B cell (primary cell): Measurements from ENCODE around the gene MICALL2.

ENCODE experiments used
- CTCF ChIP-seq: fragments of 200-600 bp; IDR thresholded peaks from one replicate; pipeline ENCODE4 v1.8.0; 2022; ENCODE audit warnings: antibody characterized with exemption, mild to moderate bottlenecking
- EZH2 ChIP-seq: IDR thresholded peaks from 2 replicates; pipeline ENCODE4 v1.6.1; 2012; ENCODE audit warnings: borderline replicate concordance, low read depth, mild to moderate bottlenecking, moderate library complexity, low read length; ENCODE audit not compliant: insufficient read depth, poor library complexity, severe bottlenecking

GRCh38 chr7:1410992-1411391, 48.3 kb downstream of the MICALL2 start:
- TF ChIP-seq CTCF = no peak
- TF ChIP-seq EZH2 = no peak
